ENCODE data around the gene ELOB.

DNA sequence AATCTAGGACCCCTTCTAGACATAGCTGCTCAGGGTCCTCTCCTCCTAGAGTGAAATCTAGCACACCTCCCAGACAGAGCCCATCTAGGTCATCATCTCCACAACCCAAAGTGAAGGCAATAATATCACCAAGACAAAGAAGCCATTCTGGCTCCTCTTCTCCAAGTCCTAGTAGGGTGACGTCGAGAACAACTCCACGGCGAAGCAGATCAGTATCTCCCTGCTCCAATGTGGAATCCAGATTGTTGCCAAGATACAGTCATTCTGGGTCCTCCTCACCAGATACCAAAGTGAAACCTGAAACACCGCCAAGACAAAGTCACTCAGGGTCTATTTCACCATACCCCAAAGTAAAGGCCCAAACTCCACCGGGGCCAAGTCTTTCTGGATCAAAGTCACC is 13.9 kb downstream of the ELOB start:
- TF ChIP-seq POLR2A (IDR thresholded peaks at IDR 0.05; ENCODE audit: low read depth, low read length), result no peak
- TF ChIP-seq TAF1 (IDR thresholded peaks at IDR 0.05; ENCODE audit: low read depth, low read length), result no peak

Data from GM12891 (cell line).